ENCODE measurements around the gene USP24. TPM values are rescaled to one million over a fixed set of nuclear protein-coding genes. Genes with fewer than 3 reads are reported as not detected.
A peak's percentile ranks its signal among the peaks of the same experiment; 100 is the strongest.

USP24 gene
- total RNA-seq, 2 donors from 2014 or later, result 33.5 to 35.2 TPM

- intact Hi-C loops (cut with DNase I, micrococcal nuclease), result no loop called here
- ATAC-seq (no peak), DNase-seq (no peak)
These were observed 35.9 kb downstream of the USP24 start for GRCh38 chr1:55179177-55179835.

GRCh38 chr1:55172687-55173086, 42.5 kb downstream of the USP24 start:
- intact Hi-C loops (cut with DNase I, micrococcal nuclease), result no loop called here
- ATAC-seq, result no peak
- DNase-seq, result no peak

- ATAC-seq, result no peak
- intact Hi-C loops (cut with DNase I, micrococcal nuclease), result no loop called here
- no peak for DNase-seq
These were observed 42.9 kb downstream of the USP24 start for GRCh38 chr1:55172272-55172671.

- DNase-seq (no peak), ATAC-seq (no peak)
- intact Hi-C loops (cut with DNase I, micrococcal nuclease), result no loop called here
These were observed 43.5 kb downstream of the USP24 start for GRCh38 chr1:55171694-55172093.

- ATAC-seq, result no peak
- DNase-seq, result no peak
- intact Hi-C loops (cut with DNase I, micrococcal nuclease), result no loop called here
These were observed 44.7 kb downstream of the USP24 start for GRCh38 chr1:55170426-55170825.

GRCh38 chr1:55169126-55169525, 46.0 kb downstream of the USP24 start:
- DNase-seq, result no peak
- intact Hi-C loops (cut with DNase I, micrococcal nuclease), result no loop called here
- ATAC-seq, result no peak

- intact Hi-C loops (cut with DNase I, micrococcal nuclease), result no loop called here
- DNase-seq, result no peak
- no peak for ATAC-seq
These were observed 46.8 kb downstream of the USP24 start for GRCh38 chr1:55168353-55168752.

GRCh38 chr1:55167224-55167871, 47.8 kb downstream of the USP24 start:
- intact Hi-C loops (cut with DNase I, micrococcal nuclease), result no loop called here
- DNase-seq (no peak), ATAC-seq (no peak)

GRCh38 chr1:55164906-55165305, 50.3 kb downstream of the USP24 start:
- DNase-seq (no peak), ATAC-seq (no peak)
- intact Hi-C loops (cut with DNase I, micrococcal nuclease), result no loop called here

- intact Hi-C loops (cut with DNase I, micrococcal nuclease), result no loop called here
- no peak for ATAC-seq
These were observed 55.6 kb downstream of the USP24 start for GRCh38 chr1:55159571-55159970.

GRCh38 chr1:55156608-55157007, 58.6 kb downstream of the USP24 start:
- DNase-seq (no peak), ATAC-seq (no peak)
- intact Hi-C loops (cut with DNase I, micrococcal nuclease), result no loop called here

More at GRCh38 chr1:55159571-55159970, 55.6 kb downstream of the USP24 start:
- DNase-seq, result no peak

GRCh38 chr1:55156093-55156492, 59.1 kb downstream of the USP24 start:
- intact Hi-C loops (cut with DNase I, micrococcal nuclease), result no loop called here
- no peak for ATAC-seq
- no peak for DNase-seq

- ATAC-seq (peak; percentile 96), DNase-seq (peak; percentile 48 to 68)
- intact Hi-C loops (cut with DNase I, micrococcal nuclease), result no loop called here
These were observed 59.6 kb downstream of the USP24 start for GRCh38 chr1:55155522-55155921.

- intact Hi-C loops (cut with DNase I, micrococcal nuclease), result no loop called here
- ATAC-seq (no peak), DNase-seq (no peak)
These were observed 60.5 kb downstream of the USP24 start for GRCh38 chr1:55154616-55155015.

GRCh38 chr1:55153031-55153430, 62.1 kb downstream of the USP24 start:
- ATAC-seq, result no peak
- intact Hi-C loops (cut with DNase I, micrococcal nuclease), result no loop called here

GRCh38 chr1:55150880-55151588, 64.1 kb downstream of the USP24 start:
- ATAC-seq (peak; percentile 42), DNase-seq (no peak)
- intact Hi-C loops (cut with DNase I, micrococcal nuclease), result no loop called here

More at GRCh38 chr1:55153031-55153430, 62.1 kb downstream of the USP24 start:
- no peak for DNase-seq

GRCh38 chr1:55148676-55149075, 66.5 kb downstream of the USP24 start:
- DNase-seq, result no peak
- intact Hi-C loops (cut with DNase I, micrococcal nuclease), result no loop called here
- no peak for ATAC-seq

GRCh38 chr1:55147524-55147923, 67.6 kb downstream of the USP24 start:
- no peak for ATAC-seq
- DNase-seq, result no peak
- intact Hi-C loops (cut with DNase I, micrococcal nuclease), result no loop called here

- intact Hi-C loops (cut with DNase I, micrococcal nuclease), result no loop called here
- DNase-seq, result peak in 1 of 2 donors; percentile 50
These were observed 68.4 kb downstream of the USP24 start for GRCh38 chr1:55146781-55147180.

GRCh38 chr1:55144886-55145285, 70.3 kb downstream of the USP24 start:
- ATAC-seq (no peak), DNase-seq (no peak)
- intact Hi-C loops (cut with DNase I, micrococcal nuclease), result loop anchor here in 1 of 2 donors (5.0 kb wide), 1 partner anchor 132 kb away; no protein-coding TSS in a partner anchor

More at GRCh38 chr1:55146781-55147180, 68.4 kb downstream of the USP24 start:
- no peak for ATAC-seq

All from left colon (tissue), 2 donors.